ENCODE measurements around the gene ARMC2. TPM values are rescaled to one million over a fixed set of nuclear protein-coding genes. Genes with fewer than 3 reads are reported as not detected.
"Not testable (repeated sequence)": the region's sequence is repeated elsewhere in the genome, so short reads cannot be mapped to it uniquely, and the experiment has no call there.

Gene ARMC2
- total and polyA plus RNA-seq, 2 experiments from 2014 or later: 0.97 to 4.4 TPM

DNA sequence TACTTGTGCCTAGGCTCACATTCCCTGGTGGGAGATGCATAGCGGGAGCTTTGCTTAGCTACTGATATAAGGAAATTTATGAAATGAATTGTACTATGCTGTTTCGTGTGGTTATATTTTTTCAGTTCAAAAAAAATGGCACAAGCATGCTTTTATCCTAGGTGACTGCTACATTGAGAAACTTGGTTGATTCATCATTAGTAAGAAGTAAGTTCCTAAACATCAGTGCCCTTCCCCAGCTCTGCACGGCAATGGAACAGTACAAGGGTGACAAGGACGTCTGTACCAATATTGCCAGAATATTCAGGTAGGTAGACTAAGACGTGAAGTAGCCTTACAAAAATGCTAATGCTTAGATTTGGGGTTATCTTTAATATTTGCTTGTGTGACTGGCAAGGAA, 79.7 kb downstream of the ARMC2 start:
- Histone ChIP-seq H3K27me3 (replicated peaks; ENCODE audit: insufficient read depth) (no peaks in the 10 kb centered on the region), H3K79me2 (ENCODE audit: insufficient read depth) (no peaks in the 10 kb centered on the region), H3K4me1 (ENCODE audit: insufficient read depth) (no peaks in the 10 kb centered on the region), H3K4me2 (ENCODE audit: unreplicated experiment) (no peak overlapping the region), H3K36me3 (ENCODE audit: low read depth) (no peaks in the 10 kb centered on the region), H3K9ac (no peak overlapping the region), H3F3A (ENCODE audit: insufficient read depth) (peaks cover 5% of the 10 kb centered on the region; the same call in 1 of the 2 replicates), H3K27ac (no peak overlapping the region), H3K9me2 (ENCODE audit: insufficient read depth) (no peaks in the 10 kb centered on the region), H3K4me3 (no peak overlapping the region), H2AFZ (no peak overlapping the region), H3K9me3 (ENCODE audit: low read depth) (no peaks in the 10 kb centered on the region), H4K20me1 (ENCODE audit: insufficient read depth) (no peaks in the 10 kb centered on the region)
- in situ Hi-C loops (cut with MboI): no loop called here
- DNase-seq: peak; percentile 31
- 90 to 92% methylated on average over 5 of the region's 5 CpGs for WGBS, 2 experiments (ENCODE audit: low coverage in 1 of 2, low lambda C conversion rate in 2 of 2, missing lambda C conversion rate in 2 of 2)
- TF ChIP-seq EZH2phosphoT487 (IDR thresholded peaks at IDR 0.05; ENCODE audit: insufficient read depth, low read depth): no peak

DNA sequence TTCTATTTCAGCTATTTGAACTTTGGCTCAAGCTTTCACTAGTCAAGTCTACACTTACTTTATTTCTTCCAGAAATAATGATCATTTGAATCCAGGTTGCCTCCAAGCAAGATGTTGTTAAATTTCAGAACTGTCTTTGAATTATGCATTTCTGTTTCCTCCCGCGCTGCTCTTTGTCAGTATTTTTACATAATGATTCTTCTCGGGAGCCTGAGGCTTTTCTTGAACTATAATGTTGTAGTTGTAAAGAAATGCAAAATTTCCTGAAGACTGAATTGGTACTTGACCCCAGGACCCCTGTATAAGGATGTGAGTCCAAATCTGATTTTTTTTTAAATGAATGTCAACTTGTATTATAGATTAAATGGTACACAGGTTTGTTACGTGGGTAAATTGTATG, 80.4 kb downstream of the ARMC2 start:
- no peaks in the 10 kb centered on the region for H4K20me1 ChIP-seq (ENCODE audit: insufficient read depth)
- no peaks in the 10 kb centered on the region for H3K4me1 ChIP-seq (ENCODE audit: insufficient read depth)
- no peak overlapping the region for H3K4me2 ChIP-seq (ENCODE audit: unreplicated experiment)
- H3K36me3 ChIP-seq (ENCODE audit: low read depth): no peaks in the 10 kb centered on the region
- TF ChIP-seq EZH2 (IDR thresholded peaks at IDR 0.05; ENCODE audit: insufficient read depth, poor library complexity, severe bottlenecking): no peak
- no peak for TF ChIP-seq EZH2phosphoT487 (IDR thresholded peaks at IDR 0.05; ENCODE audit: insufficient read depth, low read depth)
- in situ Hi-C loops (cut with MboI): no loop called here
- no peaks in the 10 kb centered on the region for H3K27me3 ChIP-seq (replicated peaks; ENCODE audit: insufficient read depth)
- H3K9ac ChIP-seq: no peak overlapping the region
- WGBS, 2 experiments (ENCODE audit: low coverage in 1 of 2, low lambda C conversion rate in 2 of 2, missing lambda C conversion rate in 2 of 2): 87% methylated on average over 4 of the region's 4 CpGs
- no peak overlapping the region for H3K27ac ChIP-seq
- no peaks in the 10 kb centered on the region for H3K79me2 ChIP-seq (ENCODE audit: insufficient read depth)
- H3F3A ChIP-seq (ENCODE audit: insufficient read depth): peaks cover 5% of the 10 kb centered on the region; the same call in 1 of the 2 replicates
- no peak overlapping the region for H3K4me3 ChIP-seq
- no peak for DNase-seq
- H2AFZ ChIP-seq: no peak overlapping the region
- no peaks in the 10 kb centered on the region for H3K9me2 ChIP-seq (ENCODE audit: insufficient read depth)
- no peaks in the 10 kb centered on the region for H3K9me3 ChIP-seq (ENCODE audit: low read depth)

DNA sequence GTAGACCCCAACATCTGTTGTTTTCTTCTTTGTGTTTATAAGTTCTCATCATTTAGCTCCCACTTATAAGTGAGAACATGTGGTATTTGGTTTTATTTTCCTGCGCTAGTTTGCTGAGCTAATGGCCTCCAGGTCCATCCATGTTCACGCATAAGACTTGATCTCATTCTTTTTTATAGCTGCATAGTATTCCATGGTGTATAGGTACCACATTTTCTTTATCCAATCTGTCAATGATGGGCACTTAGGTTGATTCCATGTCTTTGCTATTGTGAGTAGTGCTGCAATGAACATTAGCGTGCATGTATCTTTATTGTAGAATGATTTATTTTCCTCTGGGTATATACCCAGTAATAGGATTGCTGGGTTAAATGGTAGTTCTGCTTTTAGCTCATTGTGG, 82.9 kb downstream of the ARMC2 start:
- H3K27ac ChIP-seq; H3K9me3 ChIP-seq (ENCODE audit: low read depth); DNase-seq; H4K20me1 ChIP-seq (ENCODE audit: insufficient read depth); H2AFZ ChIP-seq; H3K4me1 ChIP-seq (ENCODE audit: insufficient read depth); H3K4me3 ChIP-seq; H3K9me2 ChIP-seq (ENCODE audit: insufficient read depth); H3K27me3 ChIP-seq (replicated peaks; ENCODE audit: insufficient read depth); H3K36me3 ChIP-seq (ENCODE audit: low read depth); H3K9ac ChIP-seq; in situ Hi-C loops (cut with MboI); H3K4me2 ChIP-seq (ENCODE audit: unreplicated experiment); H3K79me2 ChIP-seq (ENCODE audit: insufficient read depth); H3F3A ChIP-seq (ENCODE audit: insufficient read depth): not testable (repeated sequence)
- WGBS, 2 experiments (ENCODE audit: low coverage in 1 of 2, low lambda C conversion rate in 2 of 2, missing lambda C conversion rate in 2 of 2): 76 to 82% methylated on average over 3 of the region's 3 CpGs

DNA sequence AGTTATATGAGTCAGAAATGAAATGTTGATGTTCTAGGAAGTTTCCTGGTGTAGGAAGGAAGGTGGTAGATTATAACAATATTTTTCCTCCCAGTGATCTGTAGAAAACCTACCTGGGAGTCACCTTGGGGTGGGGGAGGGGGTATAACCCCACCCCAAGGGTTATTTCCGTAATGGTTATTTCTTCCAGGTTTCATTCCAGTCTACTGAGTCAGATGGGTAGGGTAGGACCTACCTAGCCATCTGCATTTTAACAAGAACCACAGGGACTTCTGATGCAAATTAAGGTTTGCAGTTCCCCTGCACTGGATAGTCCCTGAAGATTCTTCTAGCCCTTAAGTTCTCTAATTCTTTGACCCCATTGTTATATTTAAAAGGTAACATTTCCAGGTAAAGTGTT, 88.9 kb downstream of the ARMC2 start:
- no peaks in the 10 kb centered on the region for H3K79me2 ChIP-seq (ENCODE audit: insufficient read depth)
- no peaks in the 10 kb centered on the region for H3K27me3 ChIP-seq (replicated peaks; ENCODE audit: insufficient read depth)
- no peaks in the 10 kb centered on the region for H3K9me3 ChIP-seq (ENCODE audit: low read depth)
- TF ChIP-seq EZH2 (IDR thresholded peaks at IDR 0.05; ENCODE audit: insufficient read depth, poor library complexity, severe bottlenecking) (no peak), EZH2phosphoT487 (IDR thresholded peaks at IDR 0.05; ENCODE audit: insufficient read depth, low read depth) (no peak)
- no peak overlapping the region for H3K4me3 ChIP-seq
- in situ Hi-C loops (cut with MboI): no loop called here
- no peak overlapping the region for H3K9ac ChIP-seq
- H3K4me2 ChIP-seq (ENCODE audit: unreplicated experiment): no peak overlapping the region
- H2AFZ ChIP-seq: no peak overlapping the region
- 89 to 100% methylated on average over 1 of the region's 1 CpG for WGBS, 2 experiments (ENCODE audit: low coverage in 1 of 2, low lambda C conversion rate in 2 of 2, missing lambda C conversion rate in 2 of 2)
- H3K36me3 ChIP-seq (ENCODE audit: low read depth): no peaks in the 10 kb centered on the region
- H3K27ac ChIP-seq: no peak overlapping the region
- no peaks in the 10 kb centered on the region for H3K9me2 ChIP-seq (ENCODE audit: insufficient read depth)
- H3K4me1 ChIP-seq (ENCODE audit: insufficient read depth): no peaks in the 10 kb centered on the region
- H3F3A ChIP-seq (ENCODE audit: insufficient read depth): no peaks in the 10 kb centered on the region
- no peaks in the 10 kb centered on the region for H4K20me1 ChIP-seq (ENCODE audit: insufficient read depth)
- no peak for DNase-seq

DNA sequence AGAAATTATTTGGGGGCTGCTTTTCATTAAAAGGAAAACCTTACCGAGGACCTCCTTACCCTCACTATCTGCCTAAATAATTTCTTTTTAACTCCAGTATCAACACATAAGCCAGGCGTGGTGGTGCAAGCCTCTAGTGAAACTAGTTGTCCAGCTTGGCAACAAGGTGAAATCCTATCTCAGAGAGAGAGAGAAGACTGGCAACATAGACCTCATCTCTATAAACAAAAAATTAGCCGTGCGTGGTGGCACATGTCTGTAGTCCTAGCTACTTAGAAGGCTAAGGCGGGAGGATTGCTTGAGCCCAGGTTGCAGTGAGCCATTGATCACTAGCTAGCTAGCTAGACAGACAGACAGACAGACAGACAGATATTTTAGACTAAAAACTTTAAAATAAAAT, 92.5 kb downstream of the ARMC2 start:
- no peak overlapping the region for H2AFZ ChIP-seq
- no peaks in the 10 kb centered on the region for H3K9me3 ChIP-seq (ENCODE audit: low read depth)
- no peaks in the 10 kb centered on the region for H3K9me2 ChIP-seq (ENCODE audit: insufficient read depth)
- H4K20me1 ChIP-seq (ENCODE audit: insufficient read depth): no peaks in the 10 kb centered on the region
- H3K36me3 ChIP-seq (ENCODE audit: low read depth): no peaks in the 10 kb centered on the region
- H3K4me2 ChIP-seq (ENCODE audit: unreplicated experiment): no peak overlapping the region
- H3K4me1 ChIP-seq (ENCODE audit: insufficient read depth): peaks cover 20% of the 10 kb centered on the region
- DNase-seq: no peak
- H3K4me3 ChIP-seq: no peak overlapping the region
- in situ Hi-C loops (cut with MboI): no loop called here
- H3K27me3 ChIP-seq (replicated peaks; ENCODE audit: insufficient read depth): no peaks in the 10 kb centered on the region
- no peaks in the 10 kb centered on the region for H3K79me2 ChIP-seq (ENCODE audit: insufficient read depth)
- H3K27ac ChIP-seq: no peak overlapping the region
- no peak overlapping the region for H3K9ac ChIP-seq
- WGBS, 2 experiments (ENCODE audit: low coverage in 1 of 2, low lambda C conversion rate in 2 of 2, missing lambda C conversion rate in 2 of 2): 85 to 86% methylated on average over 5 of the region's 5 CpGs
- peaks cover 22% of the 10 kb centered on the region for H3F3A ChIP-seq (ENCODE audit: insufficient read depth)
- no peak for TF ChIP-seq EZH2phosphoT487 (IDR thresholded peaks at IDR 0.05; ENCODE audit: insufficient read depth, low read depth)
- no peak for TF ChIP-seq EZH2 (IDR thresholded peaks at IDR 0.05; ENCODE audit: insufficient read depth, poor library complexity, severe bottlenecking)

Measured in GM23248 (cell line).